ENCODE data around the gene CBLB.
A peak's percentile ranks its signal among the peaks of the same experiment; 100 is the strongest.
"Not testable (repeated sequence)": the region's sequence is repeated elsewhere in the genome, so short reads cannot be mapped to it uniquely, and the experiment has no call there.

CBLB gene

DNA sequence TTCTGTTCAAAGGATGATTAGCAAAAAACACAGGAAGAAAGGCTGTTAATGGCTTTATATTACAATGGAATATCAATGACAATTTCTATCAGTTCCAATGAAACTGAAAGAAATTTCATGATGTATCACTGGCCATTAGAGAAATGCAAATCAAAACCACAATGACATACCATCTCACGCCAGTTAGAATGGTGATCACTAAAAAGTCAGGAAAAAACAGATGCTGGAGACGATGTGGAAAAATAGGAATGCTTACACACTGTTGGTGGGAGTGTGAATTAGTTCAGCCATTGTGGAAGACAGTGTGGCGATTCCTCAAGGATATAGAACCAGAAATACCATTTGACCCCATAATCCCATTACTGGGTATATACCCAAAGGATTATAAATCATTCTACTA lies 53.5 kb downstream of the CBLB start:
- not testable (repeated sequence) for H3K27ac ChIP-seq (ENCODE audit: low read length); H3K9me3 ChIP-seq (ENCODE audit: control insufficient read depth in 1 of 2, low read length in 2 of 2); H3K4me1 ChIP-seq (ENCODE audit: control insufficient read depth in 1 of 2, insufficient read depth in 2 of 2, low read length in 2 of 2); H3K36me3 ChIP-seq (ENCODE audit: control insufficient read depth in 1 of 2, insufficient read depth in 2 of 2, low read length in 2 of 2); H3K27me3 ChIP-seq (ENCODE audit: low read depth, low read length); H3K4me3 ChIP-seq (ENCODE audit: low read depth in 1 of 2, low read length in 2 of 2)

DNA sequence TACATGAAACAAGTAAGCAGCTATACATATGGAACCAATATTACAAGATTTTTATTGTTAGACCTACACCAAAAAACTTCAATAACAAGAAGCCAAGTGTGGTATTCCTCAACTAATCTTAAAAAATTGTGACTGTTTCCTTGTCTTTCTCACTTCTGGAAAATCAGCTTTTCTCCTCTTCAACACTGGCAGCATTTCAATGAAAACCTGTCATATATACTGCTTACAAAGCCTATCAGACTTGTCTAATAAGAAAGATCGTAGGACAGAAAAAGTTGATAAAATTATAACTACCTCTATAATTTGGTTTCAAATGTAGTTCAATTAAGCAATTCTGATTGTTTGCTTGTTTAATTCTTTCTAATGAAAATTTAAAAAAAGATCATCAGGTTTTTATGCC lies 55.1 kb downstream of the CBLB start:
- H3K36me3 ChIP-seq (ENCODE audit: control insufficient read depth in 1 of 2, insufficient read depth in 2 of 2, low read length in 2 of 2) = no peaks in the 10 kb centered on the region
- H3K27ac ChIP-seq (ENCODE audit: low read length) = no peak overlapping the region
- no peaks in the 10 kb centered on the region for H3K9me3 ChIP-seq (ENCODE audit: control insufficient read depth in 1 of 2, low read length in 2 of 2)
- H3K4me3 ChIP-seq (ENCODE audit: low read depth in 1 of 2, low read length in 2 of 2) = no peak overlapping the region
- H3K4me1 ChIP-seq (ENCODE audit: control insufficient read depth in 1 of 2, insufficient read depth in 2 of 2, low read length in 2 of 2) = peaks cover 0 to 4% of the 10 kb centered on the region in 2 donors
- no peaks in the 10 kb centered on the region for H3K27me3 ChIP-seq (ENCODE audit: low read depth, low read length)

DNA sequence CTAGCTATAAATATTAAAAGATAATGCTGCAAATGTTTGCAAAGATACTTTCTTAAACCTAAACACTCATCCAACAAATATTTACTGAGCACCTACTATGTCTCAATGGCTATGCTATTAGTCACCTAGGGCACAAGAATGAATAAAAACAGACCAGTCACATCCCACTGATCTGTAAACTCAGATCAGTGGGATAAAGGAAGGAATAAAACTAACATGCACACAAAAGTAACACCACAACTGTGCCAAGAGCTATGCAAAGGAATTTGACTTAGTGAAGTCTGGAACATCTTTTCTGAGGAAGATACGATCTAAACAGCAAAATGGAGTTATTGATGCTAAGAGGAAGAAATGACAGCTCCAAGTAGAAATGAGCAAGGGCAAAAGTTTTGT lies 56.6 kb downstream of the CBLB start:
- Histone ChIP-seq H3K36me3 (ENCODE audit: control insufficient read depth in 1 of 2, insufficient read depth in 2 of 2, low read length in 2 of 2) (no peaks in the 10 kb centered on the region), H3K4me3 (ENCODE audit: low read depth in 1 of 2, low read length in 2 of 2) (no peak overlapping the region), H3K4me1 (ENCODE audit: control insufficient read depth in 1 of 2, insufficient read depth in 2 of 2, low read length in 2 of 2) (peaks cover 0 to 4% of the 10 kb centered on the region in 2 donors), H3K27me3 (ENCODE audit: low read depth, low read length) (no peaks in the 10 kb centered on the region), H3K27ac (ENCODE audit: low read length) (no peak overlapping the region), H3K9me3 (ENCODE audit: control insufficient read depth in 1 of 2, low read length in 2 of 2) (no peaks in the 10 kb centered on the region)

DNA sequence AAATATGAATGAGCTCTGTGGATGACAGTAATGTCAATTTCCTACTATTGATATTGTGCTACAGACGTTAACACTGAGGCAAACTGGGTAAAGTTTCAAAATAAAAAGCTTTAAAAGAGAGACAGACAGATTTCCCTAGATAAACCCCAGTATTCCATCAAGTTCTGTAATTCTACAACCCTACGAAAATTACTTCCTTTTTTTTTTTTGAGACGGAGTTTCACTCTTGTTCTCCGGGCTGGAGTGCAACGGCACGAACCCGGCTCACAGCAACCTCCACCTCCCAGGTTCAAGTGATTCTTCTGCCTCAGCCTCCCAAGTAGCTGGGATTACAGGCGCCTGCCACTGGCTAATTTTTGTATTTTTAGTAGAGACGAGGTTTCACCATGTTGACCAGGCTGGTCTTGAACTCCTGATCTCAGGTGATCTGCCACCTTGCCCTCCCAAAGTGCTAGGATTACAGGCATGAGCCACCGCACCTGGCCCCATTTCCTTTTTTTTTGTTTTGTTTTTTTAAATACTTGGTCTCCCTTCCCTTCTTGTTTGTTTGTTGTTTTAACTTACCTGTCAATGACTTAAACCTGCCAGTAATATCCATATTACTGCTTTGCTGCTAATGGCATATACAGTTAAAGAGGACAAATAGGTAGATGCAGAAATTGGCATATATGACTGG lies 57.2 kb downstream of the CBLB start:
- no peak overlapping the region for H3K27ac ChIP-seq (ENCODE audit: low read length)
- no peaks in the 10 kb centered on the region for H3K27me3 ChIP-seq (ENCODE audit: low read depth, low read length)
- peaks cover 0 to 6% of the 10 kb centered on the region in 2 donors for H3K4me1 ChIP-seq (ENCODE audit: control insufficient read depth in 1 of 2, insufficient read depth in 2 of 2, low read length in 2 of 2)
- H3K9me3 ChIP-seq (ENCODE audit: control insufficient read depth in 1 of 2, low read length in 2 of 2) = no peaks in the 10 kb centered on the region
- no peaks in the 10 kb centered on the region for H3K36me3 ChIP-seq (ENCODE audit: control insufficient read depth in 1 of 2, insufficient read depth in 2 of 2, low read length in 2 of 2)
- H3K4me3 ChIP-seq (ENCODE audit: low read depth in 1 of 2, low read length in 2 of 2) = no peak overlapping the region

DNA sequence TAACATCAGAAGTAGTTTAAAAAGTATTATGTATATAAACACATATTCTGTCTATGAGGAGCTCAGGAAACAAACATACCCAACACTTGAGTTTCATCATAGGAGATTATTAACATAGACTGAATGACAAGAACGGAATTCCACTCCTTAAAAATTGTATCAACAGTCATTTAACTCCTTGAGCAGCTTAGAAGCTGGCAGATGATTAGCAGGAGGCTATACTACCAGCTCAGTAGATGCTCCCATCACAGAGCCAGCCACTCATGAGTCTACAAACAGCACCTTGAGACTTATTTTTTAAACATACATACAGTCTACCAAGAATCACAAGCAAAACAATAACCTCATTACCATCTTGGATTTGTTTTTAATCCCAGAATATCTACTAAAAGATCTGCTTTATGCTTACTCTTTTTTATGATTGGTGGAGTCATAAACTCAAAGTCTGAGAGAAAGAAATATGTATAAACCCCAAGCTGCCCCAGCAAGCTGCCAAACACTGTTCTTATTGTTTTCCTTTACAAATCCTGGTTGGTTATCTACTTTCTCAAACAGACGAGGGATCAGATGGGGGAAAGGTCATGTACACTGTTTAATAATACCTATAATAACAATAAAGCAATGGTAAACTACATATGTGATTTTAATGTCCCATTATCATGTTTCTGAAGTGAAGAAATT lies 59.5 kb downstream of the CBLB start:
- Histone ChIP-seq H3K27me3 (ENCODE audit: low read depth, low read length) (no peaks in the 10 kb centered on the region), H3K27ac (ENCODE audit: low read length) (peak overlapping the region; percentile 28), H3K36me3 (ENCODE audit: control insufficient read depth in 1 of 2, insufficient read depth in 2 of 2, low read length in 2 of 2) (no peaks in the 10 kb centered on the region), H3K4me1 (ENCODE audit: control insufficient read depth in 1 of 2, insufficient read depth in 2 of 2, low read length in 2 of 2) (peaks cover 0 to 13% of the 10 kb centered on the region in 2 donors), H3K9me3 (ENCODE audit: control insufficient read depth in 1 of 2, low read length in 2 of 2) (no peaks in the 10 kb centered on the region), H3K4me3 (ENCODE audit: low read depth in 1 of 2, low read length in 2 of 2) (no peak overlapping the region)

DNA sequence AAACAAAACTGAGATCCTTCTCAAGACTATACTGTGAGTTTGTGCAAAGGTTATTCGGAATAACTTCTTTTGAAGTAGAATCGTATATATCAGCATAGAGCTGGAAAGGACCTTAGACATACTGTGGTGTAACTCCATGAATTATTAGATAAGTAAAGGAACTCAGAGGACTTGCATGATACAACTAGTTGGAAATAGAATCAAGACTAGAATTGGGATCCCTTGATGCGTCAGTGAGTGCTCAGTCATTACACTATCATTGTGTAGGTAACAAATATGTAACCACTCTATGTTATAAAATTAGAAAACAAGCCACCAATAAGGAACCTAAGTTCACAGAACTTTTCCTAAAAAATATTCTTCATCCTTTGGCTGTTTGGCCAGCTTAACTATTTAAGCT lies 61.1 kb downstream of the CBLB start:
- H3K27me3 ChIP-seq (ENCODE audit: low read depth, low read length) = no peaks in the 10 kb centered on the region
- no peak overlapping the region for H3K4me3 ChIP-seq (ENCODE audit: low read depth in 1 of 2, low read length in 2 of 2)
- H3K27ac ChIP-seq (ENCODE audit: low read length) = no peak overlapping the region
- no peaks in the 10 kb centered on the region for H3K9me3 ChIP-seq (ENCODE audit: control insufficient read depth in 1 of 2, low read length in 2 of 2)
- peaks cover 0 to 9% of the 10 kb centered on the region in 2 donors for H3K4me1 ChIP-seq (ENCODE audit: control insufficient read depth in 1 of 2, insufficient read depth in 2 of 2, low read length in 2 of 2)
- no peaks in the 10 kb centered on the region for H3K36me3 ChIP-seq (ENCODE audit: control insufficient read depth in 1 of 2, insufficient read depth in 2 of 2, low read length in 2 of 2)

DNA sequence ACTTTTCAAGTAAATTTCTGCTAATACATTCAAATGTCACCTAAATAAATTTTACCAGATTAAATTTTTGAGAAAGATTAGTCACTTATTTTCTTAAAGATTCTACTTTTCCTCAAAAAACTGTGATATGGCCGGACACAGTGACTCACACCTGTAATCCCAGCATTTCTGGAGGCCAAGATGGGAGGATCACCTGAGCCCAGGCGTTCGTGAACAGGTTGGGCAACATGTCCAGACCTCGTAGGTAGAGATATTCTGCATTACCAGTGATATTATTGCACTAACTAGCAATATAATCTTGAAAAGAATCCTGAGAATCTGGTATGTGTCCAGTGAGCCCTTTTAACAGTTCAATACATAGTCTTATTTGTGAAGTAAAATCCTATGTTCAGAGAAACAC lies 61.7 kb downstream of the CBLB start:
- Histone ChIP-seq H3K4me1 (ENCODE audit: control insufficient read depth in 1 of 2, insufficient read depth in 2 of 2, low read length in 2 of 2) (peaks cover 0 to 9% of the 10 kb centered on the region in 2 donors), H3K27ac (ENCODE audit: low read length) (no peak overlapping the region), H3K36me3 (ENCODE audit: control insufficient read depth in 1 of 2, insufficient read depth in 2 of 2, low read length in 2 of 2) (no peaks in the 10 kb centered on the region), H3K27me3 (ENCODE audit: low read depth, low read length) (no peaks in the 10 kb centered on the region), H3K4me3 (ENCODE audit: low read depth in 1 of 2, low read length in 2 of 2) (no peak overlapping the region), H3K9me3 (ENCODE audit: control insufficient read depth in 1 of 2, low read length in 2 of 2) (no peaks in the 10 kb centered on the region)

DNA sequence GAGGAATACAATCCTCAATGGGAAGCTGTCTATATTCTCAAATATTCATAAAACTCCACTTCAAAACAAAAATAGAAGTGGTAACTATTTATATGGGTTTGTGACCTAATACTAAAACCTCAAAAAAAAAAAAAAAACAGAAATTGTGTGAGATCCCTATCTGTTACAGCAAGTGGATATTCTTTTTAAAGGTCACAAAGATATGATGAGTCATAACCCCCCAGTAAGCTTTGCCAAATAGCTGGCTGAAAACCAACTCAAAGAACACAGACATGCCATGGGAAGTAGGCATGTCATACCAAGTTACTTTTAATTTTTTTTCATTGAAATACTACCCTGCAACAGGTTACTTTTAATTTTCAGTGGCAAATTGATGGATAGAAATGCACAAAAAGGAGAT lies 62.5 kb downstream of the CBLB start:
- Histone ChIP-seq H3K4me1 (ENCODE audit: control insufficient read depth in 1 of 2, insufficient read depth in 2 of 2, low read length in 2 of 2) (peaks cover 0 to 9% of the 10 kb centered on the region in 2 donors), H3K36me3 (ENCODE audit: control insufficient read depth in 1 of 2, insufficient read depth in 2 of 2, low read length in 2 of 2) (no peaks in the 10 kb centered on the region), H3K9me3 (ENCODE audit: control insufficient read depth in 1 of 2, low read length in 2 of 2) (no peaks in the 10 kb centered on the region), H3K4me3 (ENCODE audit: low read depth in 1 of 2, low read length in 2 of 2) (no peak overlapping the region), H3K27ac (ENCODE audit: low read length) (no peak overlapping the region), H3K27me3 (ENCODE audit: low read depth, low read length) (no peaks in the 10 kb centered on the region)

DNA sequence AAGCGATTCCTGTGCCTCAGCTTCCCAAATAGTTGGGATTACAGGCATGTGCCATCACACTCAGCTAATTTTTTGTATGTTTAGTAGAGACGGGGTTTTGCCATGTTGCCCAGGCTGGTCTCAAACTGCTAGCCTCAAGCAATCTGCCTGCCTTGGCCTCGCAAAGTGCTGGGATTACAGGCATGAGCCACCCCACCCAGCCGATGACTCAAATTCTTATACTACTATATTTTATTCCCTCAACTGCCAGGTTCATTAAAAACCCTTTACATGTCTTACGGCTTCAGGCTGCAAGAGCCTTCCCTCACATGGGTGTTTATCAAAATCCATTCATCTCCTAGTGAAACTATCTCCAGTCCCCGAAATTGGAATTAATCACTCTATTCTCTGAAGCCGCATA lies 63.4 kb downstream of the CBLB start:
- no peaks in the 10 kb centered on the region for H3K9me3 ChIP-seq (ENCODE audit: control insufficient read depth in 1 of 2, low read length in 2 of 2)
- H3K27ac ChIP-seq (ENCODE audit: low read length) = no peak overlapping the region
- H3K36me3 ChIP-seq (ENCODE audit: control insufficient read depth in 1 of 2, insufficient read depth in 2 of 2, low read length in 2 of 2) = no peaks in the 10 kb centered on the region
- no peaks in the 10 kb centered on the region for H3K27me3 ChIP-seq (ENCODE audit: low read depth, low read length)
- no peak overlapping the region for H3K4me3 ChIP-seq (ENCODE audit: low read depth in 1 of 2, low read length in 2 of 2)
- H3K4me1 ChIP-seq (ENCODE audit: control insufficient read depth in 1 of 2, insufficient read depth in 2 of 2, low read length in 2 of 2) = peaks cover 0 to 9% of the 10 kb centered on the region in 2 donors

DNA sequence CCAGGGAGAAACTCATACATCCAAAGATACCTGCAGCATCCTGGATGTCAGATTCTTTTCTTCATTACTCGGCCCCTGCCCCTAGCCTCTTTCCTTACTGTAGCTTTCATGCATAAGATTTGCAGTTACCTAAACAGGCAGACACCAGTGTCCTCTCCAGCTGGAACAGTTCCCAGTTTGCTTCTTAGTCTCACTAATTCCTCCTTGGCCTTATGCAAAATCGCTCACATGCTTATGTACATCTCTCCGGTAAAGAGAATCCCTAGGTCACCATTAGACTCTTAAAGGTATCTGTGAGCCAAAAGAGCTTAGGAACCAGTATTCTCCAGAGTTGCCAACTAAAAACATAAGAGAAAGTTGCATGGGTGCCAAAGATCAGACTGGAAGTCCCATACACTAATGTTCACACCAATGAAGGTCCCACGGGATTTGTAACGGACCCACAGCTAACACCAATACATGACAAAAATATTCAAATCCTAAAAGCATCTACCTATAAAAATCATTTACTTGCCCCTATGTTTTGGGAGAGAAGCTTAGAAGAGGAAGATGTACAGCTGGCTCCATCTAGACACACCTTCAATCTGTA lies 66.6 kb downstream of the CBLB start:
- Histone ChIP-seq H3K4me1 (ENCODE audit: control insufficient read depth in 1 of 2, insufficient read depth in 2 of 2, low read length in 2 of 2) (peaks cover 5 to 13% of the 10 kb centered on the region in 2 donors), H3K36me3 (ENCODE audit: control insufficient read depth in 1 of 2, insufficient read depth in 2 of 2, low read length in 2 of 2) (no peaks in the 10 kb centered on the region), H3K27ac (ENCODE audit: low read length) (no peak overlapping the region), H3K9me3 (ENCODE audit: control insufficient read depth in 1 of 2, low read length in 2 of 2) (no peaks in the 10 kb centered on the region), H3K27me3 (ENCODE audit: low read depth, low read length) (no peaks in the 10 kb centered on the region), H3K4me3 (ENCODE audit: low read depth in 1 of 2, low read length in 2 of 2) (no peak overlapping the region)

DNA sequence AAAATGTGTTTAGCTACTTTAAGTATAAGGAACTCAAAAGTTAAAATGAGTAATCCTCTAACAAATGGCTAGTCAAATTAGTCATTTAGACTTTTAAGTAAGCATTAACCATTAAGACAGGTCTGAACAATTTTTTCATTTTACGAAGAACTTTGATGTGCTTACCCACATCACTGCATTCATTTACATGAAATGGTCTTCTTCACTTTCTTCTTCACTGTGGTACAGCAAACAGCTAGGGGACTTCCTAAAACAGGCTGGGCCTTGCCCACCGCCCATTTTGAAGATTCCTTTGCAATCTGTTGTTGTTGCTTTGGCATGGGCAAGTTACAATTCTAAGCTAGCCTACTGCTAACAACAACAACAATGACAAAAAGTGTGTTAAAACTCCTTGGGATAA lies 67.4 kb downstream of the CBLB start:
- H3K4me1 ChIP-seq (ENCODE audit: control insufficient read depth in 1 of 2, insufficient read depth in 2 of 2, low read length in 2 of 2) = peaks cover 5 to 8% of the 10 kb centered on the region in 2 donors
- no peaks in the 10 kb centered on the region for H3K27me3 ChIP-seq (ENCODE audit: low read depth, low read length)
- H3K27ac ChIP-seq (ENCODE audit: low read length) = no peak overlapping the region
- no peaks in the 10 kb centered on the region for H3K36me3 ChIP-seq (ENCODE audit: control insufficient read depth in 1 of 2, insufficient read depth in 2 of 2, low read length in 2 of 2)
- no peak overlapping the region for H3K4me3 ChIP-seq (ENCODE audit: low read depth in 1 of 2, low read length in 2 of 2)
- H3K9me3 ChIP-seq (ENCODE audit: control insufficient read depth in 1 of 2, low read length in 2 of 2) = no peaks in the 10 kb centered on the region

Measured in muscle layer of duodenum (tissue), 2 donors.